DND-41 (cell line): Measurements from ENCODE around the gene SLC38A3.

Source experiments
- CTCF ChIP-seq: IDR thresholded peaks from 2 replicates; pipeline ENCODE4 v1.5.1; 2012; ENCODE audit warnings: borderline replicate concordance, low read length, moderate library complexity, mild to moderate bottlenecking; ENCODE audit not compliant: poor library complexity, severe bottlenecking; ENCODE audit errors: extremely low read depth
- EZH2 ChIP-seq: IDR thresholded peaks from 3 replicates; pipeline ENCODE4 v1.6.1; 2012; ENCODE audit warnings: borderline replicate concordance, low read depth, mild to moderate bottlenecking, moderate library complexity, low read length, inconsistent platforms; ENCODE audit not compliant: severe bottlenecking

DNA sequence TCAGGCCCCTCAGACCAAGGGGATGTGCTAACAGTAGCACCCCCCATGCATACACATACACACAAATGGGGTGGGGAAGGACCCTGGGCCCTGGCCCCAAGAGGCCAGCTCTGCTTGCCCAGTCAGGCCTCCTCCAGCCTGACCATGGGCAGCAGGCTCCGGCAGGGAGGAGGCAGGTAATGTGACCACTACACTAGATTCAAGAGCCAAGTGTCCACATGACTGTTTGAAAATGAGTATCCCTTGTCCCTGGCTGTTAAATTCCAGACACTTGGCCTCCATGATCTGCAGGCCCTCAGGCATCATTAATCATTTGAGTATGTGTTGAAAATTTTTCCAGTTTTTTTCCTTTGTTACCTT, 17.1 kb downstream of the SLC38A3 start:
- TF ChIP-seq EZH2 (no peak), CTCF (no peak)
